H1 (cell line): Measurements from ENCODE around the gene MACROD2. TPM values are rescaled to one million over a fixed set of nuclear protein-coding genes. Genes with fewer than 3 reads are reported as not detected.

Experiments used
- CTCF ChIA-PET: fragments of 300-600 bp; sonication (Branson Sonifier 250); formaldehyde crosslinking; loops from one replicate; lab custom pipeline; 2021; ENCODE audit not compliant: partially characterized antibody; lab: Charles Lee
- POLR2A ChIA-PET: fragments of 300-600 bp; sonication (Branson Sonifier 250); formaldehyde crosslinking; loops from one replicate; lab custom pipeline; 2021; ENCODE audit warnings: inconsistent platforms; ENCODE audit not compliant: partially characterized antibody; lab: Charles Lee
- DNase-seq, 2 experiments: peaks; one replicate each; pipeline versions ENCODE4 v3.0.0 to v3.0.0-alpha.2; 2010 to 2022; ENCODE audit warnings: low spot score in 2 of 2, low read depth in 1 of 2, mixed read lengths in 1 of 2
- FAIRE-seq: peaks from 2 replicates; lab custom pipeline; 2011; peaks lifted over from hg19 to GRCh38; lab: Jason Lieb, UNC
- H2AFZ ChIP-seq: 2 replicates; pipeline ENCODE4 v1.8.1; 2012; ENCODE audit warnings: low read length, inconsistent platforms
- H2AK5ac ChIP-seq: 2 replicates; pipeline ENCODE4 v1.6.1; 2013; ENCODE audit warnings: low read depth, low read length
- H2BK120ac ChIP-seq: replicated peaks from 2 replicates; pipeline ENCODE3; 2013; ENCODE audit warnings: low read depth, low read length, inconsistent platforms
- H2BK12ac ChIP-seq: 2 replicates; pipeline ENCODE4 v1.6.1; 2013; ENCODE audit warnings: low read depth, low read length
- H2BK15ac ChIP-seq: 2 replicates; pipeline ENCODE4 v1.6.1; 2013; ENCODE audit warnings: low read length
- H2BK20ac ChIP-seq: 2 replicates; pipeline ENCODE4 v1.6.1; 2013; ENCODE audit warnings: low read length
- H2BK5ac ChIP-seq: 2 replicates; pipeline ENCODE4 v1.6.1; 2013; ENCODE audit warnings: low read depth, low read length
- H3K14ac ChIP-seq: 2 replicates; pipeline ENCODE4 v1.6.1; 2013; ENCODE audit warnings: inconsistent platforms; ENCODE audit not compliant: insufficient read length
- H3K18ac ChIP-seq: 2 replicates; pipeline ENCODE4 v1.6.1; 2013; ENCODE audit warnings: low read length; ENCODE audit errors: extremely low read depth
- H3K23ac ChIP-seq: 2 replicates; pipeline ENCODE4 v1.6.1; 2013; ENCODE audit warnings: inconsistent platforms; ENCODE audit not compliant: insufficient read length
- H3K23me2 ChIP-seq: 2 replicates; pipeline ENCODE4 v1.6.1; 2013; ENCODE audit warnings: low read depth, low read length
- H3K27ac ChIP-seq: 2 replicates; pipeline ENCODE4 v1.6.1; 2011; ENCODE audit warnings: low read depth, low read length, inconsistent platforms
- H3K27me3 ChIP-seq, 4 experiments: replicated peaks in 1 of 4; 1 replicate in 1 of 4; 2 replicates in 3 of 4; pipeline versions ENCODE4 v1.6.1 to v1.8.1; 2011 to 2013; ENCODE audit warnings: low read length in 3 of 4, mild to moderate bottlenecking in 3 of 4, inconsistent platforms in 2 of 4, mixed read lengths in 2 of 4, moderate library complexity in 1 of 4; ENCODE audit not compliant: control insufficient read depth in 3 of 4, insufficient read depth in 3 of 4; ENCODE audit errors: extremely low read depth in 1 of 4
- H3K36me3 ChIP-seq, 4 experiments: 2 replicates each; pipeline versions ENCODE4 v1.6.1 to v1.8.1; 2011 to 2013; ENCODE audit warnings: mild to moderate bottlenecking in 4 of 4, low read length in 3 of 4, moderate library complexity in 2 of 4, control low read depth in 1 of 4, inconsistent platforms in 1 of 4; ENCODE audit not compliant: insufficient read depth in 4 of 4, control insufficient read depth in 2 of 4
- H3K4ac ChIP-seq: replicated peaks from 2 replicates; pipeline ENCODE3; 2013; ENCODE audit warnings: low read length, low read depth, mixed read lengths, inconsistent platforms; ENCODE audit not compliant: insufficient read length
- H3K4me1 ChIP-seq, 4 experiments: replicated peaks in 1 of 4; 1 replicate in 1 of 4; 2 replicates in 3 of 4; pipeline versions ENCODE4 v1.6.1 to v1.8.1; 2011 to 2013; ENCODE audit warnings: low read length in 3 of 4, inconsistent platforms in 2 of 4, mixed read lengths in 1 of 4; ENCODE audit not compliant: insufficient read depth in 4 of 4, control insufficient read depth in 3 of 4
- H3K4me2 ChIP-seq, 2 experiments: 2 replicates each; pipeline versions ENCODE4 v1.6.1 to v1.8.1; 2011 to 2013; ENCODE audit warnings: low read depth in 2 of 2, low read length in 2 of 2, control low read depth in 1 of 2, inconsistent platforms in 1 of 2, mild to moderate bottlenecking in 1 of 2; ENCODE audit not compliant: insufficient read depth in 1 of 2
- H3K4me3 ChIP-seq, 4 experiments: fragments of 200-600, 300-600 bp in 1 of 4; sonication (generic), shearing (Covaris generic), sonication (Bioruptor Twin) in 1 of 4; 2 replicates each; pipeline versions ENCODE4 v1.5.1 to v1.8.1; 2011 to 2016; ENCODE audit warnings: low read length in 4 of 4, low read depth in 3 of 4, control low read depth in 2 of 4, inconsistent platforms in 2 of 4, mild to moderate bottlenecking in 2 of 4, mixed read lengths in 1 of 4, moderate library complexity in 1 of 4; ENCODE audit not compliant: insufficient read depth in 2 of 4; ENCODE audit errors: extremely low read depth in 1 of 4
- H3K56ac ChIP-seq: replicated peaks from 2 replicates; pipeline ENCODE3; 2013; ENCODE audit warnings: low read depth, mild to moderate bottlenecking, mixed read lengths, low read length, inconsistent platforms; ENCODE audit not compliant: insufficient read length
- H3K79me1 ChIP-seq: 2 replicates; pipeline ENCODE4 v1.6.1; 2013; ENCODE audit warnings: low read depth, low read length, control low read depth
- H3K79me2 ChIP-seq, 2 experiments: 2 replicates each; pipeline versions ENCODE4 v1.6.1 to v1.8.1; 2012 to 2013; ENCODE audit warnings: low read length in 2 of 2, mild to moderate bottlenecking in 2 of 2, inconsistent platforms in 1 of 2; ENCODE audit not compliant: insufficient read depth in 2 of 2, control insufficient read depth in 1 of 2
- H3K9ac ChIP-seq, 4 experiments: replicated peaks in 1 of 4; 1 replicate in 1 of 4; 2 replicates in 3 of 4; pipeline versions ENCODE4 v1.6.1 to v1.8.1; 2011 to 2013; ENCODE audit warnings: low read depth in 3 of 4, low read length in 3 of 4, control low read depth in 2 of 4, mild to moderate bottlenecking in 2 of 4, moderate library complexity in 2 of 4, inconsistent platforms in 1 of 4; ENCODE audit errors: extremely low read depth in 1 of 4
- H3K9me3 ChIP-seq, 2 experiments: 2 replicates each; pipeline versions ENCODE4 v1.6.1 to v1.8.1; 2012 to 2013; ENCODE audit warnings: mild to moderate bottlenecking in 2 of 2, moderate library complexity in 2 of 2, control low read depth in 1 of 2, inconsistent platforms in 1 of 2, low read depth in 1 of 2, low read length in 1 of 2, mixed read lengths in 1 of 2; ENCODE audit not compliant: insufficient read depth in 2 of 2
- H4K20me1 ChIP-seq, 2 experiments: replicated peaks in 1 of 2; 2 replicates each; pipeline versions ENCODE3 to v1.8.1; 2011 to 2013; ENCODE audit warnings: inconsistent platforms in 2 of 2, low read length in 2 of 2, mild to moderate bottlenecking in 1 of 2; ENCODE audit not compliant: insufficient read depth in 2 of 2, control insufficient read depth in 1 of 2
- H4K5ac ChIP-seq: 2 replicates; pipeline ENCODE4 v1.6.1; 2013; ENCODE audit warnings: low read length, low read depth, mixed read lengths, inconsistent platforms; ENCODE audit not compliant: insufficient read length
- H4K8ac ChIP-seq: 2 replicates; pipeline ENCODE4 v1.8.0; 2013; ENCODE audit warnings: mild to moderate bottlenecking, moderate library complexity, low read length, inconsistent platforms; ENCODE audit not compliant: insufficient read depth; ENCODE audit errors: extremely low read depth
- H4K91ac ChIP-seq: replicated peaks from 2 replicates; pipeline ENCODE3; 2013; ENCODE audit warnings: low read length, mixed read lengths, inconsistent platforms; ENCODE audit not compliant: insufficient read length
- ASH2L ChIP-seq: fragments of 200-600, 300-600 bp; sonication (generic); IDR thresholded peaks from one replicate; pipeline ENCODE4 v1.7.1; 2017; ENCODE audit warnings: low read length
- CBX5 ChIP-seq: fragments of 300-800, 300-1000 bp; sonication (generic); IDR thresholded peaks from 2 replicates; pipeline ENCODE4 v1.7.1; 2016; ENCODE audit warnings: antibody characterized with exemption, low read length, low read depth
- CEBPB ChIP-seq: IDR thresholded peaks from 2 replicates; pipeline ENCODE4 v1.6.1; 2012; ENCODE audit warnings: low read depth, low read length
- POU5F1 ChIP-seq: IDR thresholded peaks from 2 replicates; pipeline ENCODE4 v1.6.1; 2011; ENCODE audit warnings: low read depth, mild to moderate bottlenecking, low read length, moderate library complexity
- RFX5 ChIP-seq: IDR thresholded peaks from 2 replicates; pipeline ENCODE4 v1.6.1; 2011; ENCODE audit warnings: low read depth, low read length, improper control_type of control experiment, borderline replicate concordance
- SP1 ChIP-seq: IDR thresholded peaks from 2 replicates; pipeline ENCODE4 v1.6.1; 2011; ENCODE audit warnings: low read depth, low read length
- WGBS, 2 experiments: shearing (Covaris generic) in 1 of 2; methylation state at CpG; one replicate each; pipeline versions ENCODE4 v1.1.6 to v1.1.7; 2013 to 2015; ENCODE audit warnings: low lambda C conversion rate in 2 of 2, mixed read lengths in 2 of 2, inconsistent platforms in 1 of 2, low coverage in 1 of 2, missing lambda C conversion rate in 1 of 2; ENCODE audit not compliant: insufficient replicate concordance in 2 of 2, insufficient coverage in 1 of 2, insufficient read length in 1 of 2; ENCODE audit errors: extremely low coverage in 1 of 2, missing lambda C conversion rate in 1 of 2; 5-methylcytosine and 5-hydroxymethylcytosine counted together
- polyA plus RNA-seq, 7 experiments: library from polyadenylated mRNA; depleted of rRNA in 3 of 7; stranded (reverse) in 5 of 7; unstranded in 2 of 7; fragments of >200 nt in 5 of 7; fragments of 200-250 nt in 2 of 7; gene quantifications; 1 replicate in 5 of 7; 2 replicates in 1 of 7; 4 replicates in 1 of 7; pipeline versions ENCODE4 v1.2.1 to v1.2.3, GENCODE V29; 2011 to 2013; ENCODE audit warnings: missing spikeins in 2 of 7, mixed read lengths in 2 of 7
- total RNA-seq: library from RNA; stranded (reverse); fragmentation: NEBNext Ultra II Directional; extraction: Animal tissue kit (Norgen Biotek cat#: 25700); gene quantifications from 2 replicates; pipeline ENCODE4 v1.2.1, GENCODE V29; 2021
- TF ChIP-seq, protein P1 (sequence below): IDR thresholded peaks from 2 replicates; pipeline ENCODE4 v1.6.1; 2011; ENCODE audit warnings: low read depth, mild to moderate bottlenecking, low read length; ENCODE audit not compliant: insufficient read depth

MACROD2 gene
- total and polyA plus RNA-seq, 2 of the 8 experiments (the other 6 are each of a cell fraction or from before 2014, with no cell fraction given): 0.70 to 3.9 TPM

DNA sequence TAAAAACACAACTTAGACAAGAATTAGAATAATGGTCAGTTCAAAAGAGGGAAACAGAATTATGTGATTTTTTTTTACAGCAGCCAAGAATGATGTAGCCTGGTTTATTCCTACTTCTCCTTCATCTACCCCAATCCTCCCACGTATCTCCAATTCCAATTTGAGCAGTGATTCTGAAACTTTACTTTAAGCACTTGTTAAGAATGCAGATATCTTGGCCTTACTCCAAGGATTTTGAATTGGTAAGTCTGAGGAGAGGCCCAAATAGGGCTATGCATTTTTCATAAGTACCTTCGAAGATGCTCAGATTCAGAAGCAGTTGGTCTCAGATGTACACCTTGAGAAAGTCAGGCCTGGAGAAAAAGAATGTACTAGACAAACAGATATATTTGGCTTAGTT lies 575.5 kb downstream of the MACROD2 start:
- no peak overlapping the region for H3K9ac ChIP-seq
- H3K23me2 ChIP-seq: no peaks in the 10 kb centered on the region
- no peaks in the 10 kb centered on the region for H3K79me1 ChIP-seq
- no peak overlapping the region for H2AFZ ChIP-seq
- no peak overlapping the region for H4K5ac ChIP-seq
- H2BK120ac ChIP-seq: no peak overlapping the region
- H3K23ac ChIP-seq: no peak overlapping the region
- no peaks in the 10 kb centered on the region for H4K20me1 ChIP-seq
- no peak overlapping the region for H3K4me3 ChIP-seq
- H3K27me3 ChIP-seq: no peaks in the 10 kb centered on the region
- H3K36me3 ChIP-seq: no peaks in the 10 kb centered on the region
- no peak overlapping the region for H2BK5ac ChIP-seq
- no peaks in the 10 kb centered on the region for H3K79me2 ChIP-seq
- H3K18ac ChIP-seq: no peak overlapping the region
- H3K9me3 ChIP-seq: no peaks in the 10 kb centered on the region
- H3K4ac ChIP-seq: no peak overlapping the region
- H3K27ac ChIP-seq: no peak overlapping the region
- no peak overlapping the region for H2BK15ac ChIP-seq
- POLR2A ChIA-PET: no interaction called here
- H3K4me2 ChIP-seq: no peak overlapping the region
- peaks cover 0 to 3% (median 0%) of the 10 kb centered on the region in 4 experiments; a peak in 2 of 7 replicates for H3K4me1 ChIP-seq
- DNase-seq (no peak), FAIRE-seq (no peak)
- no peak overlapping the region for H4K91ac ChIP-seq
- H3K14ac ChIP-seq: no peak overlapping the region
- no peak overlapping the region for H2BK12ac ChIP-seq
- CTCF ChIA-PET: no interaction called here
- H2AK5ac ChIP-seq: no peak overlapping the region
- 96% methylated on average over 2 of the region's 2 CpGs; no CpG with 5 or more reads in 1 of the 2 experiments for WGBS, 2 experiments
- no peak overlapping the region for H2BK20ac ChIP-seq
- no peak overlapping the region for H4K8ac ChIP-seq
- no peak overlapping the region for H3K56ac ChIP-seq
- TF ChIP-seq, protein P1, sequence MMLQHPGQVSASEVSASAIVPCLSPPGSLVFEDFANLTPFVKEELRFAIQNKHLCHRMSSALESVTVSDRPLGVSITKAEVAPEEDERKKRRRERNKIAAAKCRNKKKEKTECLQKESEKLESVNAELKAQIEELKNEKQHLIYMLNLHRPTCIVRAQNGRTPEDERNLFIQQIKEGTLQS: no peak
- TF ChIP-seq CBX5 (no peak), RFX5 (no peak), CEBPB (no peak), ASH2L (no peak), SP1 (no peak), POU5F1 (no peak)
